HCT116 (cell line): Measurements from ENCODE around the gene ASRGL1. TPM values are rescaled to one million over a fixed set of nuclear protein-coding genes. Genes with fewer than 3 reads are reported as not detected.
"Not testable (repeated sequence)": the region's sequence is repeated elsewhere in the genome, so short reads cannot be mapped to it uniquely, and the experiment has no call there.

ENCODE experiments used
- ATAC-seq: fragments of 200-7000 bp; cut with Tn5 transposase; 2 replicates; pipeline ENCODE4 v1.9.1; 2020; ENCODE audit warnings: mild to moderate bottlenecking, moderate library complexity
- BruUV-seq: library from RNA; stranded (reverse); fragments of 400-500 nt; replicated peaks from 2 replicates; lab custom pipeline; 2021; lab: Mats Ljungman, UMichigan
- CTCF ChIA-PET: fragments of 300-600 bp; sonication (Branson Sonifier 250); formaldehyde crosslinking; loops from one replicate; lab custom pipeline; 2021; ENCODE audit warnings: antibody characterized with exemption; lab: Charles Lee
- POLR2A ChIA-PET: fragments of 300-600, 350-600 bp; sonication (Branson Sonifier 250); formaldehyde crosslinking; loops from one replicate; lab custom pipeline; 2021; ENCODE audit warnings: antibody characterized with exemption; lab: Charles Lee
- RAD21 ChIA-PET, 2 experiments: fragments of 300-600 bp; sonication (Branson Sonifier 250); formaldehyde crosslinking; loops; one replicate each; lab custom pipeline; 2023; ENCODE audit warnings: low total read pairs in 2 of 2; ENCODE audit not compliant: uncharacterized antibody in 2 of 2, unreplicated experiment in 2 of 2, low non-redundant PET in 1 of 2; lab: Charles Lee
- DNase-seq: peaks from one replicate; pipeline ENCODE4 v3.0.0-alpha.2; 2010; ENCODE audit warnings: low read depth, low spot score
- H2AFZ ChIP-seq: fragments of 200-600 bp; shearing (Covaris generic), sonication (generic); 2 replicates; pipeline ENCODE4 v1.6.1; 2017; ENCODE audit warnings: low read depth, mixed run types, mixed read lengths, antibody characterized with exemption, low read length; ENCODE audit not compliant: poor library complexity, severe bottlenecking
- H3K27ac ChIP-seq: 2 replicates; pipeline ENCODE4 v1.5.1; 2012; ENCODE audit warnings: low read depth, low read length
- H3K27me3 ChIP-seq: fragments of 200-600 bp; sonication (generic); 2 replicates; pipeline ENCODE4 v1.6.1; 2016; ENCODE audit warnings: mixed run types, low read length, mixed read lengths; ENCODE audit not compliant: insufficient read depth
- H3K36me3 ChIP-seq, 2 experiments: fragments of 200-500 bp in 1 of 2; fragments of 200-600 bp in 1 of 2; sonication (Bioruptor generic) in 1 of 2; sonication (generic) in 1 of 2; 2 replicates each; pipeline versions ENCODE4 v1.5.1 to v1.6.1; 2014 to 2016; ENCODE audit warnings: low read length in 2 of 2, inconsistent platforms in 1 of 2, mixed read lengths in 1 of 2, mixed run types in 1 of 2; ENCODE audit not compliant: insufficient read depth in 2 of 2, control insufficient read depth in 1 of 2
- H3K4me1 ChIP-seq, 2 experiments: fragments of 200-600 bp in 1 of 2; sonication (generic) in 1 of 2; 2 replicates each; pipeline versions ENCODE4 v1.5.1 to v1.6.1; 2012 to 2017; ENCODE audit warnings: low read length in 2 of 2, inconsistent platforms in 1 of 2, mild to moderate bottlenecking in 1 of 2, mixed read lengths in 1 of 2, mixed run types in 1 of 2, moderate library complexity in 1 of 2; ENCODE audit not compliant: insufficient read depth in 2 of 2, control insufficient read depth in 1 of 2
- H3K4me2 ChIP-seq: fragments of 200-600 bp; sonication (generic); 2 replicates; pipeline ENCODE4 v1.6.1; 2017; ENCODE audit warnings: mixed run types, low read length, mixed read lengths
- H3K4me3 ChIP-seq, 2 experiments: fragments of 200-600 bp in 1 of 2; sonication (generic) in 1 of 2; replicated peaks in 1 of 2; 2 replicates each; pipeline ENCODE4 v1.5.1; 2011 to 2016; ENCODE audit warnings: low read length in 2 of 2, control low read depth in 1 of 2, low read depth in 1 of 2, mild to moderate bottlenecking in 1 of 2, mixed read lengths in 1 of 2, mixed run types in 1 of 2
- H3K79me2 ChIP-seq: fragments of 200-600 bp; sonication (generic); 2 replicates; pipeline ENCODE4 v1.6.1; 2017; ENCODE audit warnings: mild to moderate bottlenecking, mixed run types, low read length, moderate library complexity, mixed read lengths; ENCODE audit not compliant: insufficient read depth
- H3K9ac ChIP-seq: fragments of 200-600 bp; sonication (generic); 2 replicates; pipeline ENCODE4 v1.6.1; 2016; ENCODE audit warnings: low read length, mixed read lengths
- H3K9me2 ChIP-seq: fragments of 200-600 bp; sonication (generic), shearing (Covaris generic); 2 replicates; pipeline ENCODE4 v1.6.1; 2017; ENCODE audit warnings: mixed run types, mild to moderate bottlenecking, moderate library complexity; ENCODE audit not compliant: insufficient read depth
- H3K9me3 ChIP-seq, 2 experiments: fragments of 200-500 bp in 1 of 2; fragments of 200-600 bp in 1 of 2; sonication (Bioruptor generic) in 1 of 2; sonication (generic) in 1 of 2; 2 replicates each; pipeline ENCODE4 v1.6.1; 2014 to 2017; ENCODE audit warnings: low read length in 2 of 2, mixed read lengths in 2 of 2, inconsistent platforms in 1 of 2, low read depth in 1 of 2, mild to moderate bottlenecking in 1 of 2, mixed run types in 1 of 2, moderate library complexity in 1 of 2; ENCODE audit not compliant: control insufficient read depth in 1 of 2, insufficient read depth in 1 of 2
- H4K20me1 ChIP-seq: fragments of 200-600 bp; sonication (generic), shearing (Covaris generic); 2 replicates; pipeline ENCODE4 v1.6.1; 2017; ENCODE audit warnings: mixed run types, mild to moderate bottlenecking, moderate library complexity; ENCODE audit not compliant: insufficient read depth
- CEBPB ChIP-seq: IDR thresholded peaks from 2 replicates; pipeline ENCODE4 v1.6.1; 2012; ENCODE audit warnings: low read depth
- POLR2AphosphoS5 ChIP-seq: IDR thresholded peaks from 2 replicates; pipeline ENCODE4 v1.6.1; 2011; ENCODE audit warnings: mild to moderate bottlenecking, low read depth, low read length, moderate library complexity
- SIN3A ChIP-seq: IDR thresholded peaks from 2 replicates; pipeline ENCODE4 v1.6.1; 2012; ENCODE audit warnings: low read depth
- SP1 ChIP-seq: IDR thresholded peaks from 2 replicates; pipeline ENCODE4 v1.6.1; 2012; ENCODE audit warnings: low read depth
- SRF ChIP-seq: IDR thresholded peaks from 2 replicates; pipeline ENCODE4 v1.6.1; 2012; ENCODE audit warnings: low read depth
- ZNF274 ChIP-seq: fragments of 200-500 bp; sonication (Bioruptor generic); IDR thresholded peaks from 2 replicates; pipeline ENCODE4 v1.6.1; 2014; ENCODE audit warnings: mild to moderate bottlenecking, low read depth, low read length, inconsistent platforms
- intact Hi-C: fragments of 100-400 bp; cut with micrococcal nuclease; formaldehyde crosslinking; loops from 2 replicates; pipeline ENCODE4 v1.10.0; 2022
- total RNA-seq: library from RNA; stranded (reverse); gene quantifications from one replicate; pipeline ENCODE4 v1.2.1, GENCODE V29; 2021; ENCODE audit not compliant: unreplicated experiment
- TF ChIP-seq, protein P1 (sequence below): IDR thresholded peaks from 2 replicates; pipeline ENCODE4 v1.6.1; 2012
- TF ChIP-seq, protein P2 (sequence below): IDR thresholded peaks from 2 replicates; pipeline ENCODE4 v1.6.1; 2012

The ASRGL1 gene
- total RNA-seq, 1 experiment from 2014 or later = 27.6 TPM

- RAD21 ChIA-PET = no interaction called here
- Histone ChIP-seq H3K79me2 (no peaks in the 10 kb centered on the region), H3K4me2 (no peak overlapping the region), H2AFZ (no peak overlapping the region), H3K27me3 (no peaks in the 10 kb centered on the region), H3K9me2 (no peaks in the 10 kb centered on the region), H3K4me1 (no peaks in the 10 kb centered on the region), H3K36me3 (0 out of 4 replicates have a peak, but pooled peaks cover 0 to 3% of the 10 kb centered on the region in 2 experiments), H3K9ac (no peak overlapping the region), H3K4me3 (no peak overlapping the region), H4K20me1 (no peaks in the 10 kb centered on the region), H3K9me3 (no peaks in the 10 kb centered on the region), H3K27ac (no peak overlapping the region)
- POLR2A ChIA-PET = interaction anchor here (0.9 kb wide), 1 partner anchor 21 kb away, joined by 4 read pairs; no protein-coding TSS in a partner anchor
- TF ChIP-seq ZNF274 (no peak), SP1 (no peak), SRF (no peak), CEBPB (no peak), POLR2AphosphoS5 (no peak), SIN3A (no peak)
- TF ChIP-seq, protein P1, sequence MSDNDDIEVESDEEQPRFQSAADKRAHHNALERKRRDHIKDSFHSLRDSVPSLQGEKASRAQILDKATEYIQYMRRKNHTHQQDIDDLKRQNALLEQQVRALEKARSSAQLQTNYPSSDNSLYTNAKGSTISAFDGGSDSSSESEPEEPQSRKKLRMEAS = no peak
- TF ChIP-seq, protein P2, sequence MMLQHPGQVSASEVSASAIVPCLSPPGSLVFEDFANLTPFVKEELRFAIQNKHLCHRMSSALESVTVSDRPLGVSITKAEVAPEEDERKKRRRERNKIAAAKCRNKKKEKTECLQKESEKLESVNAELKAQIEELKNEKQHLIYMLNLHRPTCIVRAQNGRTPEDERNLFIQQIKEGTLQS = no peak
- intact Hi-C loops = no loop called here
- no TSS peak for BruUV-seq
- DNase-seq = no peak
- ATAC-seq = no peak
- CTCF ChIA-PET = interaction anchor here (1.1 kb wide), 1 partner anchor 21 kb away, joined by 8 read pairs; no protein-coding TSS in a partner anchor
These were observed 23.4 kb downstream of the ASRGL1 start for GRCh38 chr11:62360685-62361084.

- H3K9me3 ChIP-seq, POLR2A ChIA-PET, H3K79me2 ChIP-seq, H3K4me2 ChIP-seq, H3K27me3 ChIP-seq, H3K4me1 ChIP-seq, H3K9ac ChIP-seq, H3K27ac ChIP-seq, H3K4me3 ChIP-seq, CTCF ChIA-PET, BruUV-seq, intact Hi-C loops, H3K9me2 ChIP-seq, RAD21 ChIA-PET, H4K20me1 ChIP-seq, DNase-seq, ATAC-seq, H2AFZ ChIP-seq, H3K36me3 ChIP-seq: not testable (repeated sequence)
These were observed 31.7 kb downstream of the ASRGL1 start for GRCh38 chr11:62368861-62369477.
